Astrocyte of the cerebellum (primary cell): ENCODE data around the gene GRHPR.

ENCODE experiments used
- DNase-seq: peaks from one replicate; pipeline ENCODE4 v3.0.0-alpha.2; 2011; ENCODE audit warnings: low read depth
- H3K4me3 ChIP-seq: 2 replicates; pipeline ENCODE4 v1.5.1; 2011; ENCODE audit warnings: mild to moderate bottlenecking, low read depth, low read length, moderate library complexity
- CTCF ChIP-seq: IDR thresholded peaks from 2 replicates; pipeline ENCODE4 v1.5.1; 2012; ENCODE audit warnings: low read length, low read depth, moderate library complexity, mild to moderate bottlenecking; ENCODE audit errors: missing control alignments
- in situ Hi-C: cut with HindIII; loops from 2 replicates; pipeline ENCODE4 v1.10.0; 2017; ENCODE audit warnings: low sequenced_read_pairs

The GRHPR gene

GRCh38 chr9:37436540-37436939, 14.0 kb downstream of the GRHPR start:
- DNase-seq = no peak
- in situ Hi-C loops = no loop called here
- H3K4me3 ChIP-seq = no peak overlapping the region
- TF ChIP-seq CTCF = no peak

- no peak for TF ChIP-seq CTCF
- DNase-seq = no peak
- no peak overlapping the region for H3K4me3 ChIP-seq
- in situ Hi-C loops = no loop called here
Measured at GRCh38 chr9:37437010-37437409, 14.5 kb downstream of the GRHPR start.

GRCh38 chr9:37437621-37438020, 15.1 kb downstream of the GRHPR start:
- in situ Hi-C loops = no loop called here
- no peak for TF ChIP-seq CTCF
- no peak overlapping the region for H3K4me3 ChIP-seq
- DNase-seq = no peak

- no peak for TF ChIP-seq CTCF
Measured at GRCh38 chr9:37438359-37438758, 15.9 kb downstream of the GRHPR start.

GRCh38 chr9:37441776-37442370, 19.4 kb downstream of the GRHPR start:
- no peak overlapping the region for H3K4me3 ChIP-seq
- in situ Hi-C loops = no loop called here
- no peak for TF ChIP-seq CTCF
- DNase-seq = no peak

More at GRCh38 chr9:37438359-37438758, 15.9 kb downstream of the GRHPR start:
- no peak overlapping the region for H3K4me3 ChIP-seq
- in situ Hi-C loops = no loop called here
- no peak for DNase-seq

- TF ChIP-seq CTCF = no peak
- in situ Hi-C loops = no loop called here
- no peak overlapping the region for H3K4me3 ChIP-seq
- DNase-seq = no peak
Measured at GRCh38 chr9:37442556-37442955, 20.1 kb downstream of the GRHPR start.
